Panc1 (cell line): ENCODE results near the gene TEX26. TPM values are rescaled to one million over a fixed set of nuclear protein-coding genes. Genes with fewer than 3 reads are reported as not detected.

Experiments used
- ATAC-seq: fragments of 200-7000 bp; cut with Tn5 transposase; 2 replicates; pipeline ENCODE4 v1.9.1; 2020; ENCODE audit warnings: mild to moderate bottlenecking, moderate library complexity
- BruUV-seq: library from RNA; stranded (reverse); fragments of 400-500 nt; replicated peaks from 2 replicates; lab custom pipeline; 2021; lab: Mats Ljungman, UMichigan
- CTCF ChIA-PET: fragments of 300-600 bp; sonication (Branson Sonifier 250); formaldehyde crosslinking; loops from one replicate; lab custom pipeline; 2022; ENCODE audit warnings: antibody characterized with exemption; lab: Charles Lee
- POLR2A ChIA-PET: fragments of 300-600 bp; sonication (Branson Sonifier 250); formaldehyde crosslinking; loops from one replicate; lab custom pipeline; 2022; ENCODE audit warnings: antibody characterized with exemption; lab: Charles Lee
- DNase-seq: peaks from one replicate; pipeline ENCODE4 v3.0.0-alpha.2; 2010; ENCODE audit warnings: low read depth, low spot score
- H3K27ac ChIP-seq: 2 replicates; pipeline ENCODE4 v1.5.1; 2011; ENCODE audit warnings: mild to moderate bottlenecking, low read length, inconsistent platforms
- H3K27me3 ChIP-seq: fragments of 200-500 bp; sonication (Bioruptor generic); 2 replicates; pipeline ENCODE4 v1.6.0; 2014; ENCODE audit warnings: low read length, inconsistent platforms; ENCODE audit not compliant: control insufficient read depth, insufficient read depth
- H3K36me3 ChIP-seq: fragments of 200-500 bp; sonication (Bioruptor generic); 2 replicates; pipeline ENCODE4 v1.5.1; 2014; ENCODE audit warnings: inconsistent platforms, mild to moderate bottlenecking, low read length, moderate library complexity; ENCODE audit not compliant: control insufficient read depth, insufficient read depth
- H3K4me1 ChIP-seq: 2 replicates; pipeline ENCODE4 v1.5.1; 2011; ENCODE audit warnings: inconsistent platforms, mild to moderate bottlenecking, low read length, moderate library complexity; ENCODE audit not compliant: control insufficient read depth, insufficient read depth
- H3K4me3 ChIP-seq, 2 experiments: 2 replicates each; pipeline ENCODE4 v1.5.1; 2011 to 2012; ENCODE audit warnings: low read depth in 2 of 2, low read length in 2 of 2, mild to moderate bottlenecking in 2 of 2, inconsistent platforms in 1 of 2, moderate library complexity in 1 of 2
- H3K9me3 ChIP-seq: fragments of 200-500 bp; sonication (Bioruptor generic); 2 replicates; pipeline ENCODE4 v1.5.1; 2014; ENCODE audit warnings: low read depth, mild to moderate bottlenecking, inconsistent platforms, low read length, moderate library complexity; ENCODE audit not compliant: control insufficient read depth, insufficient read depth
- POLR2AphosphoS5 ChIP-seq: IDR thresholded peaks from 2 replicates; pipeline ENCODE4 v1.6.1; 2012; ENCODE audit warnings: mild to moderate bottlenecking, low read depth, low read length, moderate library complexity
- SIN3A ChIP-seq: IDR thresholded peaks from 2 replicates; pipeline ENCODE4 v1.6.1; 2012; ENCODE audit warnings: low read depth, mild to moderate bottlenecking, low read length, moderate library complexity, borderline replicate concordance; ENCODE audit not compliant: insufficient read depth
- TCF7L2 ChIP-seq: IDR thresholded peaks from 2 replicates; pipeline ENCODE4 v1.6.1; 2011; ENCODE audit warnings: mild to moderate bottlenecking, low read depth, low read length, inconsistent platforms
- in situ Hi-C: cut with HindIII; loops from 2 replicates; pipeline ENCODE4 v1.10.0; 2016; ENCODE audit warnings: low sequenced_read_pairs, low pct_unique_long_range_greater_than_20kb
- intact Hi-C: fragments of 100-400 bp; cut with micrococcal nuclease; formaldehyde crosslinking; loops from one replicate; pipeline ENCODE4 v1.10.0; 2022; ENCODE audit not compliant: unreplicated experiment
- total RNA-seq: library from RNA; stranded (reverse); gene quantifications from one replicate; pipeline ENCODE4 v1.2.1, GENCODE V29; 2021; ENCODE audit not compliant: unreplicated experiment
- TF ChIP-seq, protein P1 (sequence below): fragments of 450-650 bp; IDR thresholded peaks from 2 replicates; pipeline ENCODE4 v1.5.1; 2017; ENCODE audit warnings: mild to moderate bottlenecking
- TF ChIP-seq, protein P2 (sequence below), 2 experiments: IDR thresholded peaks; 2 replicates each; pipeline ENCODE4 v1.6.1; 2011 to 2012; ENCODE audit warnings: low read depth in 2 of 2, control low read depth in 1 of 2, low read length in 1 of 2, mild to moderate bottlenecking in 1 of 2, moderate library complexity in 1 of 2; ENCODE audit not compliant: insufficient read depth in 1 of 2

Gene TEX26
- total RNA-seq, 1 experiment from 2014 or later: not detected

DNA sequence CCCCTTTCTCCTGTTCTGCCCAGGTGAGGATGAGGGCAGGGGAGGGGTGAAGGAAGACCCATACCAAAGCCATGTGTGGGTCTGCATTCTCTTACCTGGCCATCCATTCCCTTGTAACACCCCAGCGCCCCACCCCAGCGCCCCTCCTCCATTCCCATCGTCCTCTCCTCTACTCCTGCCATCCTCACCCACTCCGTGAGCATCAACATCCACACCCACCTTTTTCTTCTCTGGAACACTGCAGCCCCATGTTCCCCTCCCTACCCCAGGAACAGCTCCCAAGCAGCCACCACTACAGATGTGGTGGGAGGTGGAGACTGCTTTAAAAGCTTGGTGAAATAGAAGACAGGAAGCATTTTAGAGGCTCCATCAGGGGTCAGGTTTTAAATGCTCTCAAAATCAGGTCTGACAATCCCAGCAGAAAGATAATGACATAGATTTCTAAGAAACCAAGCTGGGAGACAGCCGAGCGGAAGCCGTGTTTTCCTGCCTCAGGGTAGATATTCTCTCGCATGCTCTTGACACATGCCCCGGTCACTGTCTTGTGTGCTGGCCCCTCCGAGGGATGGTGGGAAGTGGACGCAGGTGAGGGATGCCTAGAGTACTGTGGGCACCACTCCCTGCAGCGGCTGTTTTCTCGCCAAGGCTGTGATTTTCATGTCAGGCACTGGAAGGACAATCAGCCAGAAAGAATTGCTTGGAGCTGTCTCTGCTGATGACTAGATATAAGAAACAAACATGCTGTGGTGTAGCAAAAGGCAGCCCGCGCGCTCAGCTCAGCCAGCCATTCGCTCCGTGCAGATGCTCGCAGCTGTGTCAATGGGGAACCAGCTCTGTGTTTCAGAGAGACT lies 16.5 kb upstream of the TEX26 start:
- POLR2A ChIA-PET: interaction anchor here (0.7 kb wide), 1 partner anchor 1068 kb away, joined by 4 read pairs; no protein-coding TSS in a partner anchor
- in situ Hi-C loops (no loop called here), intact Hi-C loops (no loop called here)
- ATAC-seq (no peak), DNase-seq (no peak)
- Histone ChIP-seq H3K36me3 (no peaks in the 10 kb centered on the region), H3K4me3 (no peak overlapping the region), H3K27ac (no peak overlapping the region), H3K27me3 (no peaks in the 10 kb centered on the region), H3K4me1 (no peaks in the 10 kb centered on the region), H3K9me3 (no peaks in the 10 kb centered on the region)
- TF ChIP-seq SIN3A (no peak), TCF7L2 (no peak), POLR2AphosphoS5 (no peak)
- TF ChIP-seq, protein P1, sequence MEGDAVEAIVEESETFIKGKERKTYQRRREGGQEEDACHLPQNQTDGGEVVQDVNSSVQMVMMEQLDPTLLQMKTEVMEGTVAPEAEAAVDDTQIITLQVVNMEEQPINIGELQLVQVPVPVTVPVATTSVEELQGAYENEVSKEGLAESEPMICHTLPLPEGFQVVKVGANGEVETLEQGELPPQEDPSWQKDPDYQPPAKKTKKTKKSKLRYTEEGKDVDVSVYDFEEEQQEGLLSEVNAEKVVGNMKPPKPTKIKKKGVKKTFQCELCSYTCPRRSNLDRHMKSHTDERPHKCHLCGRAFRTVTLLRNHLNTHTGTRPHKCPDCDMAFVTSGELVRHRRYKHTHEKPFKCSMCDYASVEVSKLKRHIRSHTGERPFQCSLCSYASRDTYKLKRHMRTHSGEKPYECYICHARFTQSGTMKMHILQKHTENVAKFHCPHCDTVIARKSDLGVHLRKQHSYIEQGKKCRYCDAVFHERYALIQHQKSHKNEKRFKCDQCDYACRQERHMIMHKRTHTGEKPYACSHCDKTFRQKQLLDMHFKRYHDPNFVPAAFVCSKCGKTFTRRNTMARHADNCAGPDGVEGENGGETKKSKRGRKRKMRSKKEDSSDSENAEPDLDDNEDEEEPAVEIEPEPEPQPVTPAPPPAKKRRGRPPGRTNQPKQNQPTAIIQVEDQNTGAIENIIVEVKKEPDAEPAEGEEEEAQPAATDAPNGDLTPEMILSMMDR: no peak
- TF ChIP-seq, protein P2, sequence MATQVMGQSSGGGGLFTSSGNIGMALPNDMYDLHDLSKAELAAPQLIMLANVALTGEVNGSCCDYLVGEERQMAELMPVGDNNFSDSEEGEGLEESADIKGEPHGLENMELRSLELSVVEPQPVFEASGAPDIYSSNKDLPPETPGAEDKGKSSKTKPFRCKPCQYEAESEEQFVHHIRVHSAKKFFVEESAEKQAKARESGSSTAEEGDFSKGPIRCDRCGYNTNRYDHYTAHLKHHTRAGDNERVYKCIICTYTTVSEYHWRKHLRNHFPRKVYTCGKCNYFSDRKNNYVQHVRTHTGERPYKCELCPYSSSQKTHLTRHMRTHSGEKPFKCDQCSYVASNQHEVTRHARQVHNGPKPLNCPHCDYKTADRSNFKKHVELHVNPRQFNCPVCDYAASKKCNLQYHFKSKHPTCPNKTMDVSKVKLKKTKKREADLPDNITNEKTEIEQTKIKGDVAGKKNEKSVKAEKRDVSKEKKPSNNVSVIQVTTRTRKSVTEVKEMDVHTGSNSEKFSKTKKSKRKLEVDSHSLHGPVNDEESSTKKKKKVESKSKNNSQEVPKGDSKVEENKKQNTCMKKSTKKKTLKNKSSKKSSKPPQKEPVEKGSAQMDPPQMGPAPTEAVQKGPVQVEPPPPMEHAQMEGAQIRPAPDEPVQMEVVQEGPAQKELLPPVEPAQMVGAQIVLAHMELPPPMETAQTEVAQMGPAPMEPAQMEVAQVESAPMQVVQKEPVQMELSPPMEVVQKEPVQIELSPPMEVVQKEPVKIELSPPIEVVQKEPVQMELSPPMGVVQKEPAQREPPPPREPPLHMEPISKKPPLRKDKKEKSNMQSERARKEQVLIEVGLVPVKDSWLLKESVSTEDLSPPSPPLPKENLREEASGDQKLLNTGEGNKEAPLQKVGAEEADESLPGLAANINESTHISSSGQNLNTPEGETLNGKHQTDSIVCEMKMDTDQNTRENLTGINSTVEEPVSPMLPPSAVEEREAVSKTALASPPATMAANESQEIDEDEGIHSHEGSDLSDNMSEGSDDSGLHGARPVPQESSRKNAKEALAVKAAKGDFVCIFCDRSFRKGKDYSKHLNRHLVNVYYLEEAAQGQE (IDR thresholded peaks at IDR 0.05; ENCODE audit: insufficient read depth in 1 of 2, low read depth in 2 of 2, low read length in 1 of 2): no peak
- CTCF ChIA-PET: no interaction called here
- BruUV-seq: no TSS peak

DNA sequence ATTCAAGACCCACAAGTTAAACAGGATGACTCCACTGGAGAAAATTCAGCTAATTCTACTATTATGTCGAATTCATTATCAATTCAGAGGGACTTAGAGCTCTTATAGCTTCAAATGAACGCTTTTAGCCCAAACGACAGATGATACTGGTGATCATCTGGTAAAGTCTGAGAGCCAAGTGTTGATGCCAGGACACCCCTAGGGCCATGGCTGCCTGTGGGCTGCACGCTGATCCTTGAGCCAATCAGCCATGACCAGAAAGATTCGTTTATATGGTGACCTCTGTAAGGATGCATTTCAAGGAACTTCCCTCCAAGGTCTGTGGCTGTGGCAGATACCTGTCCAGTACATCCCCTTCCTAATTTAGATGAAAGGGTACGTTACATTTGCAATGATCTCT lies 15.5 kb upstream of the TEX26 start:
- Histone ChIP-seq H3K27ac (no peak overlapping the region), H3K9me3 (no peaks in the 10 kb centered on the region), H3K36me3 (no peaks in the 10 kb centered on the region), H3K27me3 (no peaks in the 10 kb centered on the region), H3K4me3 (no peak overlapping the region), H3K4me1 (no peaks in the 10 kb centered on the region)
- BruUV-seq: no TSS peak
- in situ Hi-C loops (no loop called here), intact Hi-C loops (no loop called here)
- CTCF ChIA-PET: no interaction called here
- DNase-seq: no peak
- POLR2A ChIA-PET: no interaction called here
- no peak for ATAC-seq
- TF ChIP-seq, protein P2 (IDR thresholded peaks at IDR 0.05; ENCODE audit: insufficient read depth in 1 of 2, low read depth in 2 of 2, low read length in 1 of 2): no peak
- TF ChIP-seq SIN3A (no peak), TCF7L2 (no peak), POLR2AphosphoS5 (no peak)
- TF ChIP-seq, protein P1: no peak
